ENCODE measurements around the gene MORN1.

Gene MORN1

DNA sequence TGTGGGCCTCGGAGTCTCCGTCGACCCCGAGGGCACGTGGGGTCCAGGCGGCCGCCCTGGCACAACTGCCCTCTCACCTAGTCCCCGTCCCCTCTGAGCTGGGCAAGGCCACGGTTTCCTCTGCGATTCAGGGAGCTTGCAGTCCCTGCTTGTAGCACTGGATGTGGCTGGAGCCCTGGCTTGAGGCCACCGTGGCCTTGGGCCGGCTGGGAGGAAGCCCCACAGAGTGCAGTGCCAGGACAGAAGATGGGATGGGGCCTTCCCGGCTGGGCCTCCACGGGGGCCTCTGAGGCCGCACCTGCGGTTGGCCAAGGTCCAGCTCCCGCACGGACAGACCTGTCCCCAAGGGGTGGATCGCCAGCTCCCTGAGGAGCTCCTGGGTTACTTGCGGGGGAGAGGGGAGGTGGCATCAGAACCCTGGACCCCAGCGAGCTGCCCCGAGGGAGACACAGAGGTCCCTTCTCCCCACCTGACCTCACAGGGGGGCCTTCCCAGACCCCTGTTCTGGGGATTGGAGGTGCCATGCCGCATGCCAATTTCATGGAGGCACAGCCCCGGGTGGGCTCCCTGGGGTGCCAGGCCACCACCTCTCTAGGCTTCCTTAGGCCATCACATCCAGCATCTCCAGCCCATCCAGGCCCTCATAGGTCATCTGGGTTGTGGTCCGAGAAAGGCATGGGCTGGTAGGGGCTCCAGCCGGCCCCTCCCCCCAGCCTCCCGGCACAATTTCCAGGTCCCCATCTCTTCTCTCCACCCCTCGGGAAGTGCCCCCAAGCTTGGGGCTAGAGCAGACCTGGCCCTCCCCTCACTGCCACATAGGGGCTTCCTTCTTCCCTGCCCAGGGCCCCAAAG lies 80.8 kb downstream of the MORN1 start:
- peak in 6 of 56 donors; percentile 9 to 47 (median 39) for DNase-seq

DNA sequence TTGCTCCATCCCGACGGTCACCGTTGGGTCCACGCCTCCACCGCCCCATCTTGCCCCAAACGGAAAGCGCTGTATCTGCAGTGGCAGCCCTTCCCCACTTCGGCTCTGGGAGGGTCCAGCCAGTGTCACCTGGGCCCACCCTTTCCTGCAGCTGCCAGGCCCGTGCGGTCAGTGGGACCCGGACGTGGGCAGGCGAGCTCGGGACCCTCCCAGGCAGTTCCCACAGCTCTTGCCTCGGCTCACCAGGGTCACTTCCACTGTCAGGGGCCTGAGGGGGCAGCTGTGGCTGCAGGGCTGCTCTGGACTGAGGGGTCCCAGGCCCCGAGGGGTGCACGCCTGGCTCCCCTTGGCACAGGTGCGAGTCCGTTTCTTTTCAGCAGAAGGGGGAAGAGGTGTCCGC lies 82.5 kb downstream of the MORN1 start:
- DNase-seq: no peak

DNA sequence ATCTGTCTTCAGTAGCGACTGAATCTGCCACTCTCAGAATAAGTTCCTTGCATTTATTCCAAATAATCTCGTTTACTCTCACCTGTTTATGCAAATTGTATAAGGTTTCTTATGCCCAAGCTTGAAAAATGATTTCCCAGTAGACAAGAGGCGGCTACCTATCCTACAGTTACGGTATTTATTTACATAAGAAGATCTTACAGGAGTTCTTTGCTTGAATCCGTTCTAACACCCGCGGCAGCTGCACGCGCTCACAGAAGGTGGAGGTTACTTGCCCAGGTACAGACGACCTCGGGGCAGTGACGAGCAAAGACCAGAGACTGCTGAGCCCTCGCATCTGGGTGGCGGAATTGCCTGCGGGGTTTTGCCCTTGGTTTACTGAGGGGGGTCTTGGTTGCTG lies 83.4 kb downstream of the MORN1 start:
- no peak for DNase-seq

DNA sequence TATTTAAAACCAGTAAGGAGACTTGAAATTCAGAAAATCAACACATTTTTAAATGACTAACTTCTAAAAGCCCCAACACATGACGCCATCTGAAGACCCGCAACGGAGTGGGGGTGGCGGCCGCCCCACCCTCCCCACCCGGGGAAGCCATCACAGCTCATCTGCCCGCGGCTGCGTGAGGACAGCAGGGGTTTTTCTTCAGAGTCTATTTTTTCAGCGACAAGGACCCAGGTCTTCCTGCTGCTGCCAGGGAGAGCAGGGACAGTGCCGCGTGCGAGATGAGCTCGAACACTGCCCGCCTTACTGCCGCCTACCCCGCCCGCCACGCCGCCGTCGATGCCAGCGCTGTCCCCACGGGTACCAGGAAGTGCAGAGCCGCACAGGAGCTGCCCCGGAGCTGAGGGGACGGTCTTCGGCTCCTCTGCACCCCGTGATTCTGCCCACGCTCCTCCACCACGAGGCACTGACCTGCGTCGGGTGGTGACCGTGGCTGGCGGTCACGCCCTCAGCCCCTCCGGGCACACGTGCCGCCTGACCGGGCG lies 84.2 kb downstream of the MORN1 start:
- DNase-seq: no peak

DNA sequence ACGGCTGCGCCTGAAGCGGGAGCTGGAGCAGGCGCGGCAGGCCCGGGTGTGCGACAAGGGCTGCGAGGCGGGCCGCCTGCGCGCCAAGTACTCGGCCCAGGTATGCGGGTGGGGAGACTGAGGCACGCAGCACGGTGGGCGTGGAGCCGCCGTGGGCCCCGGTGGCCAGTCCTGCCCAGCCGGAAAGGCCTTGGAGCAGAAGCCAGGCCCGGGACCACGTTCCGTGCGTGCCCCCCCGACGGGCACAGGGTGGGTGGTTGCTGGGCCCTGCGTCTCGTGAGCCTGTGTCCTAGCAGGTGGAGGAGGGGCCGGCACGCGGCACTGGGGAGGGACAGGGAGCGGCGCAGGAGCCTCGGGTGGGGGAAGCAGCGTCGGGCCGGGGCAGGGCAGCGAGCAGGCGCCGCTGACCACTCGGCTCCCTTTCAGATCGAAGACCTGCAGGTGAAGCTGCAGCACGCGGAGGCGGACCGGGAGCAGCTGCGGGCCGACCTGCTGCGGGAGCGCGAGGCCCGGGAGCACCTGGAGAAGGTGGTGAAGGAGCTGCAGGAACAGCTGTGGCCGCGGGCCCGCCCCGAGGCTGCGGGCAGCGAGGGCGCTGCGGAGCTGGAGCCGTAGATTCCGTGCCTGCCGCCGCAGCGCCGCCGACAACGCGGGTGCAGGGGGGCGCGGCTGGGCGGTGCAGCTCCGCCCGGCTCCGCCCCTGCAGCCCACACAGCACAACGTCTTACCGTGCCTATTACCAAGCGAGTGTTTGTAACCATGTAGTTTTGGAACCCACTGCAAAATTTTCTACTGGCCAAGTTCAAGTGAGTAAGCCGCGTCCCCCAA lies 85.0 kb downstream of the MORN1 start:
- peak in 7 of 56 donors; percentile 7 to 42 (median 25) for DNase-seq

DNA sequence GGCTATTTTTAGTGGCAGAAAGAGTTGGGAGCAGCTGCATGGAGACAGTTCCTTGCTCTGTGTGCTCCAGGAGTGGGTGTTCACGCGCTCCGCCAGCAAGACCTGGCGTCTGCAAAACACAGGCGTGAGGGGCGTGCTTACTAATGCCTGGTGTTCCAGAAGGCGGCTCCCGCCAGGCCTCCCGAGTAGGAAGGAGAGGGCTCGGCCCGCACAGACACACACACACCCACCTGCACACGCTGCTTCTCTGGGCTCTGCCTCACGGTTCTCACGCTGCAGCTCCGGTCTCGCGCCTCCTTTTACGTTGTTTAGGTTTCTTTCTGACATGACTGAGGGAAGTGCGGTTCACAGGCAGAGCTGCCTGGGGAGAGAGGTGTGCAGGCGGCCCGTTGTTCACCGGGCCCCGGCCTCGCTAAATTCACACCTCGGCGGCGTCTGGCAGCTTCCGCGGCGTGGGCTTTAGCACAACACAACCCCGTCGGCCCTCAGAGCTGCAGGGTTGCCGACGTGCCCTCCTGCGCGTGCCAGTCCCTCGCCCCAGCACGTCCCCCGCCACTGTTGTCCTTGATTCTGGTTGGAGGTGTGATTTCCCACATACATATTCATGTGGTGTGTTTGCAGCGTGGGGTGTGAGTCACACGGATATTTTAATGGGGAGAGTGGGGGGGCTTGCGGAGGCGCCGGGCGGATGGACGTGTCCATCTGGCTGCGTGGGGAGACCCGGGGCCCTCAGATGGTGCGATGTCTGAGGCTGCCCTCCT lies 86.3 kb downstream of the MORN1 start:
- DNase-seq: peak in 38 of 56 donors; percentile 17 to 89 (median 55)

DNA sequence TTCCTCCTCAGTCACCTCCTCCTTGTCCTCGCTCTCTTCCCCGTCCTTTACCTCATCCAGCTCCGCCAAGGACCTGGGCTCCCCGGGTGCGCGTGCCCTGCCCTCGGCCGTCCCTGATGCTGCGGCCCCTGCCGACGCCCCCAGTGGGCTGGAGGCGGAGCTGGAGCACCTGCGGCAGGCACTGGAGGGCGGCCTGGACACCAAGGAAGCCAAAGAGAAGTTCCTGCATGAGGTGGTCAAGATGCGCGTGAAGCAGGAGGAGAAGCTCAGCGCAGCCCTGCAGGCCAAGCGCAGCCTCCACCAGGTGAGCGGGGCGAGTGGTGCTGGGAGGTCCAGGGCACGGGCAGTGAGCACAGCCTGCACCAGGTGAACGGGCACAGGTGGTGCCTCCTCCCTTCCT lies 87.1 kb downstream of the MORN1 start:
- DNase-seq: no peak

DNA sequence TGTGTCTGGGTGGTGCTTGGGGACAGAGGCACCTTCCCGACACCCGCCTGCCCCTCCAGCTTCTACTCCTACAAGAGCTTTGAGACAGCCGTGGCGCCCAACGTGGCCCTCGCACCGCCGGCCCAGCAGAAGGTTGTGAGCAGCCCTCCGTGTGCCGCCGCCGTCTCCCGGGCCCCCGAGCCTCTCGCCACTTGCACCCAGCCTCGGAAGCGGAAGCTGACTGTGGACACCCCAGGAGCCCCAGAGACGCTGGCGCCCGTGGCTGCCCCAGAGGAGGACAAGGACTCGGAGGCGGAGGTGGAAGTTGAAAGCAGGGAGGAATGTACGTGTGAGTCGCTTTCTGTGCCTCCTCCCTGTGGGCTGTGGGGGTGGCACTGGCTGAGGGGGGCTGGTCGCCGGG lies 87.6 kb downstream of the MORN1 start:
- DNase-seq: no peak

DNA sequence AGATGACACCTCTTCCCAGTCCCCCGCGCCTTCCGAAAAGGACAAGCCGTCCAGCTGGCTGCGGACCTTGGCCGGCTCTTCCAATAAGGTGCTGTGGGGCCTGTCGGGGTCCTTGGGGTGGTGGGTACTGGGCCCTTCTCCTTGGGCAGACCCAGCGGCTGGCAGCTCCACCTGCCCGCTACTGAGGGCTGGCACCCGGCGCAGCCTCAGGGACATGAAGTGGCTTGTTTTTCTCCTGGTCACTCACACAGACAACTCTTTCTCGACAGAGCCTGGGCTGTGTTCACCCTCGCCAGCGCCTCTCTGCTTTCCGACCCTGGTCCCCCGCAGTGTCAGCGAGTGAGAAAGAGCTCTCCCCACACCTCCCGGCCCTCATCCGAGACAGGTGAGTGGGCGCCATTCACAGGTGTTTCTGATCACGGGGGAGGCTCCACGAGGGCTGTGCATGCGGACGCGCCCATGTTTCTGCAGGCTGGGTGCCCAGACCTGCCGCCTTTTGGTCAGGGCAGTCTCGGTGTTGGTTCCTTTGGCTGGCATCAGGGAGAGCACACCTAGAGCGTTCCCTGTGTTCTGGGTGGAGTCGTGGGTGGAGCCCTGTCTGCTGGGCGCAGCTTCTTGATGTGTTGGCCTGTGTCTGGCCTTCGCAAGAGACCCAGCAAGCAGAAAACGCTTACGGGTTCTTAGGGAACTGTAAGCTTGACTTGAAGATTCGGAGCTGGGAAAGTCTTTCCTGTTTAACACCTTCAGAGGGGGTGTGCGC lies 88.2 kb downstream of the MORN1 start:
- peak in 9 of 56 donors; percentile 22 to 48 (median 31) for DNase-seq

DNA sequence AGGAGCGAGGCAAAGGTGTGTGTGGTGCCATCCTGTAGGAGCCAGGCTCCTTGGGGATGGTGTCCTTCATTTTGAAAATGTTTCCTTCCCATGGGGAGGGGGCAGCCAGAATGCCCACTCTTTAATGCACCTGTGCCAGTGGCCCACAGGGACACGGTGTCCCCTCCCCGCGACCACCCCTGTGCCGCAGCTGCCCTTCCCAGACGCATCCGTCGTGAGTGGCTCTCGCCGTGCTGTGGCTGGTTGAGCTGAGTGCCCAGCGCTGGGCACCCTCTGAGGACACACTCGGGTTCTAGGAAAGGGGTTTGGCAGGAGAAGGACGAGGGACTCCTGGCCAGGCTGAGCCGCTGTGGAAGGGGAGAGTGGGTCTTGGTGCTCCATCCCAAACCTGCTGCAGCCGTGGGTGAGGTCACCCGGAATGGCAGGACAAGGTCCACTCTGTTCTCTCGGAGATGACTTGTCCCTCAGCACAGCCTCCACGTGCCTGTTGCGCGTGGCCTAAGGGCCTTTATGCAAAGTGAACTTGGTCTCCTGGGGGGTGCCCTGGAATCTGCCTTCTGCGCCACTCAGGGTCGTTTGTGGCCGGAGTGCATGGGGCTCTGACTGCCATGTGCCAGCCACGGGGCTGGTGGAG lies 88.9 kb downstream of the MORN1 start:
- DNase-seq: no peak

DNA sequence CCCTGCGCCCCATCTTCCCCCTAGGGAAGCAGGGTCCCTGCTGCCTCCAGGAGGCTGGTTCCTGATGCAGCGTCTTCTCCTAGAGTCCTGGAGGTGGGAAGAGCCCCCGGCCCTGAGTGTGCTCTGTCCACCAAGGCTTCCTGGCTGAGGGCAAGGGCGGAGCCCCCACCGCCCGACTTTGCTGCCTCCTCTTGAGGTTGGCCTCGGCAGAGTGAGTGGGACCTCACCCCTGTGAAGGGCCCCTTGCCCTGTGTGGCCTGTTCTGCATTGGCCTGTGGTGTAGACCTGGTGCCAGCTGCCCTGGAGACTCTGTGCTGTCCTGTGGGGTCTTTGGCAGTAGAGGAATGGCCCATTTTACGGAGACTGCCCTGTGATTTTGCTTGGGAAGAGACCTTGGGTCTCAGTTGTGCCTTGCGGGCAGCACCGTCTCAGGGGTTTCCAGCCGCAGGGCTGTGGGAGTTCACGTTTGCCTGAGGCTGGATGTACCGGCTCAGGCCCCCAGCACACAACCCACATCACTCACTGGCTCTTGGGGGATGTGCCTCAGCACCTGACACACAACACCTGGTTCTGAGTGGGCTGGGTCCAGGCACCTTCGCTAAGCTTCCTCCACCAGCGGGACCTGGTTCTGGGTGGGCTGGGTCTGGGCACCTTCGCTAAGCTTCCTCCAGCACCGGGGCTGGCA lies 89.6 kb downstream of the MORN1 start:
- no peak for DNase-seq

DNA sequence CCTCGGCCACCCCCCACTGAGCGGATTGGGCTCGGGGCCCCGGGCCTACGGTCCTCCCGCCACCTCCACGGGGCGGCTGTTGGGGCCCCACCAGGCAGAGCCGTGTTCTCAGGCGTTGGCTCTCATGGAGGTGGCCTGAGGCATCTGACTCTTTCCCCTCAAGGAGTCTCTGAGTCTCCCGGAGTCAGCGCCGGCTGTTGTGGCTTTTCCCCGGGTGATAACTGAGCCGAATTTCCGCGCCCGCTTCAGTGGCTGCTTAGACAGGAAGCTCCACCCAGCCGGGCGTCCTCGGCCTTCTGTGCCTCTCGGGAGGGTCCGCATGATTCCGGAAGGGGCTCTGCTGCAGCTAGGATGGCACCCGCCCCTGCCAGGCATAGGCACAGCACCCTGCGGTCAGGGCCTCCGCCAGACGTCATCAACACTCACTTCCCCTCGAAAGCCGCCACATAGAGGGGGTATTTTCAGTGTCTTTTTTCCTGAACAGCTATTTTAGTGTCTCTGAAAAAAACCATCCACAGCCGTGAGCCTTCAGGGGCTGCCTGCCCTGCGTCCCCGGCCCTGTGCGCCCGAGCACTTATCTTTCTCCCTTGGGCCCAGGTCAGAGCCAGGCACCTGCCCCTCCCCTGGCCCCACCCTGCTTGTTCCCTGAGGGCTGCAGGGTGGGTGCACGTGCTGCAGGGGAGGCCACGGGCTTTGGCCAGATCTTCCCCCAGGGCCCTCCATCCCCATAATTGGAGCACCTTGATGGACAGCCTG lies 90.3 kb downstream of the MORN1 start:
- DNase-seq: peak in 25 of 56 donors; percentile 11 to 65 (median 34)

DNA sequence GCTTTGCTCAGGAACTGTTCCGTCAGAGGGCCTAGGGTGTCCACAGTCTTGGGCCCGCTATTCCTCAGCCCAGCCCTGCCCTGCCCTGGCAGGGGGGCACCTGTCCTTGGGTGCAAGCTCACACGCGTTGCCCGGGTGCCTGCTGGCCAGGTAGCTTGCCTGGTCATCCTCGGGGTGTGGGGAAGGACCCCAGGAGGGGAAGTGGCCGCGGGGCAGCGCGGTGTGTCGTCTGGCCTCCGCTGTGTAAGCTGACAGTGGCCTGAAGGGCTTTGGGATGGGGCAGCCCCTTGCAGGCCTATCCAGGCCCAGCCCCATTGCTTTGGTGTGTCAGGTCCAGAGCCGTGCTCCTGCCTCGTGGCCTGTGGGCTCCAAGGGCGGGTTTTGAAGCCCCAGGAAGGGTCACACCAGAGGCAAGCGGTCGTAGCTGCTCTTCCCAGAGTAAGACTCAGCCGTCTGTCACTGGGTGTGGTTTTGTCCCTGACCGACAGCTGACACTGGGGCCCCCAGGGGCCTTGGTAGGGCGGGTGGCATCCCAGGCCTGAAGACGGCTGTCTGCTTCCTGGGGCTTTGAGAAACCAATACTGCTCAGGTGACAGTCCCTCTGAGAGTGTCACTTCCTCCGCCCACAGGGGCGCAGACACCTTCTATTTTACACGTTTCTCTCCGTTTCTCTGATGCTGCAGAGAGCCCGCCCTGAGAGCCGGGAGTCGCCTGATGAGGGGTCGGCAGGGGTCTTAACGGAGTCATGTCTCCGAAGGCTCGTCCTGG lies 91.2 kb downstream of the MORN1 start:
- no peak for DNase-seq

DNA sequence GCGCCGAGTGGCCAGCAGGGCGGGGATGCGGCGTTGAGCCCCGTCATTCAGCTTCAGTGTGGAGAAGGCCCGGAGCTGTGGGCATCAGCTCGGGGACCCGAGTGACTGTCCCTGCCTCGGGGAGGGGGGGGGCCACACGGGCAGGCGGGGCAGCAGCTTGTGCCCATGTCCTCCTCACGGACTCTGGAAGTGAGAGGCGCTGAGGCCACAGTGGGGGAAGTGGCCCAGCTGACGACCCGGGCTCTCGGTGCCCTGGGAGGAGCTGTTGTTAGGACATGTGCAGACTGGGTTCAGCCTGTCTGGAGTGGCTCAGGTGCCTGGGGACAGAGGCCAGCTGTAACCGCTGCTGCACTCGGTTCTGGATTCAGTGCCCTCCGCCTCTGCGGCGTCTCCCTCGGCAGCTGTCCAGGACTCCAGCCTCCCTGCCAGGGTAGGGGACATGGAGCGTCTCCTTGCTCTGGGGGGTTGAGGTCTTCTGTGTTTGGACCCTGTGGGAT lies 92.2 kb downstream of the MORN1 start:
- peak in 7 of 56 donors; percentile 12 to 55 (median 17) for DNase-seq

DNA sequence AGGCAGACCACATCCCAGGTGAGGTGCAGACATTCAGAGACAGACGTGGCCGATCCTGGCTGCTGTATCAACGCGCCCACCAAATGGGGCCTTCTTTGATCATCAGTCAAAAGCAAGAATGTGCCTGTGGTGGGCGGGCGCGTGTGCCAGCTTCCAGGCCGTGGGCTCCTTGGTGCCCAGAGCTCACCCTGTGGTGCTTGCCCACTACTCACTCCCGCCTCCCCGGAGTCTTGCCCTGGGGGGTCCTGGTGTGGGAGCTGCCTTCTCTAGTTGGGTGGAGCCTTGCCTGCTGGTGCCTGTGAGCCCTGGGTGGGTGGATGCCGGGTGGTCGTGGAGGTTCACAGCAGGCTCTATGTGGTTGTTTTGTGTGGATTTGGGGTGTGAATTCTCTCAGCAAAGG lies 92.7 kb downstream of the MORN1 start:
- no peak for DNase-seq

DNA sequence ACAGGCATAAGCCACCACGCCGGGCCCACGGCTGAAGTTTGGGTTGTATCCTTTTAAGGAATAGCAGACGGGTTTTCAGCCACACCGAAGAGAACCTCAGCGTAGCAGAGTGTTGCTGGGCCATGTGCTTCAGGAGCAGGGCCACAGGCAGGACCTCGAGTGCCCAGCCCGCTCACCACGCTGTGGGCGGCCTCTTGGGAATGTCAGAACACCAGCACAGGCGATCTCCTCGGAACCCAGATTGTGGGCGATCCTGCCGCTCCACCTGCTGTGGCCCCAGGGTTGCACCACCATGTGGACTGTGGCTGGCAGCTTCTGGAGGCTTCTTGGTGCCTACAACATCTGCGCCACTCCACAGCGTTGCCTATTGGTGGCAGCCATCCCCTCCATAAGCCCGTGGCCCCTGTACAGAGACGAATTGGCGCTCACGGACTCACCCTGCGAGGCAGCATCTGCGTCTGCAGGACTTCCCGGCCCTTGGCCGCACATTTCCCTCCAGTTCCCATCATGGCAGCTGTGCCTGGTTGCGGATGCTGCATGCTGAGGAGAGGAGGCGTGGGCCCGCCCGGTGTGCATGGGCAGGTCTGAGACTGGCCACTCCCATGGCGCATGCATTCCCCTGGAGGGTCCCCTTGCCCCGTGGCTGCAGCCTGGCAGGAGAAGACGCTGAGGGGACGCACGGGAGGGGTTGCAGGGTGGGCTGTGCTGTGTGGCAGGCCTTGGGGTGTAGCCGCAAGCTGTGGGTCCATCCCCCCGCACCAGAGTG lies 93.9 kb downstream of the MORN1 start:
- DNase-seq: no peak

DNA sequence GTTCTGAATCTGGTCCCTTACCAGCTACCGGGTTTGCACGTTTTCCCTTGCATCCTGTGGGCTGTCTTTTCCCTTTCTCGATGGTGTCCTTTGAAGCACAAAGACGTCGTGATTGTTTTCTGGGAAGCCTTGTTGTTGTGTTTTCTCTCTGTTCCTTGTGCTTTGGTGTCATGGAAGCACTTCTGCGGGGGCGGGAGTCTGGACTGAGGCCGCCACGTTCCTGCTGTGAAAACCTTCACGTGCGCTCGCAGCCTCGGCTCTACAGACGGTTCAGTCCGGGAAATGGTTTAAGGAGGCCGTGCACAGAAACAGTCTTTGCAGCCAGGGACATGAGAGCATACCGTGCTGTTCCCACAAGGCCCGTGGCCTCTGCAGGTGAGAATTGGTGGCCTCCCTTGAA lies 94.7 kb downstream of the MORN1 start:
- no peak for DNase-seq
